LoVo (cell line): Measurements from ENCODE around the gene IL36A.

Source experiments
- DNase-seq: peaks from one replicate; pipeline ENCODE4 v3.0.0-alpha.2; 2016; ENCODE audit warnings: low spot score

The IL36A gene

GRCh38 chr2:113005030-113005509 is at the start of gene IL36A:
TSS of gene IL36A (plus strand) at chr2:113005459. CDS start at chr2:113005872, 413 bp downstream.
- no peak for DNase-seq

- no peak for DNase-seq
Observed at GRCh38 chr2:112957511-112957910, 47.7 kb upstream of the IL36A start.

GRCh38 chr2:112958428-112959108 is 46.7 kb upstream of the IL36A start:
- DNase-seq: peak; percentile 56

- DNase-seq: no peak
Observed at GRCh38 chr2:112959109-112959812, 46.0 kb upstream of the IL36A start.

- DNase-seq: no peak
Observed at GRCh38 chr2:112960230-112960825, 44.9 kb upstream of the IL36A start.

- no peak for DNase-seq
Observed at GRCh38 chr2:112962308-112963175, 42.7 kb upstream of the IL36A start.

GRCh38 chr2:112967023-112967422 is 38.2 kb upstream of the IL36A start:
- DNase-seq: no peak

- DNase-seq: no peak
Observed at GRCh38 chr2:112972423-112973086, 32.7 kb upstream of the IL36A start.

GRCh38 chr2:112973156-112973555 is 32.1 kb upstream of the IL36A start:
- no peak for DNase-seq

- DNase-seq: no peak
Observed at GRCh38 chr2:112977559-112978056, 27.7 kb upstream of the IL36A start, which contains the start of gene IL36G. TSS of gene IL36G (plus strand) at chr2:112978006. CDS start at chr2:112978639, 633 bp downstream.

- no peak for DNase-seq
Observed at GRCh38 chr2:112979731-112980130, 25.5 kb upstream of the IL36A start.

GRCh38 chr2:112980537-112980936 is 24.7 kb upstream of the IL36A start:
- no peak for DNase-seq

GRCh38 chr2:112985090-112985489 is 20.2 kb upstream of the IL36A start:
- DNase-seq: no peak

- DNase-seq: no peak
Observed at GRCh38 chr2:112989611-112990010, 15.6 kb upstream of the IL36A start.

GRCh38 chr2:112993831-112994230 is 11.4 kb upstream of the IL36A start:
- DNase-seq: no peak

GRCh38 chr2:112994648-112995047 is 10.6 kb upstream of the IL36A start:
- DNase-seq: no peak

GRCh38 chr2:112995346-112995920 is 9.8 kb upstream of the IL36A start:
- no peak for DNase-seq

- DNase-seq: no peak
Observed at GRCh38 chr2:112996635-112997034, 8.6 kb upstream of the IL36A start.

GRCh38 chr2:112997151-112997550 is 8.1 kb upstream of the IL36A start:
- DNase-seq: no peak

GRCh38 chr2:113000436-113000835 is 4.8 kb upstream of the IL36A start:
- no peak for DNase-seq

GRCh38 chr2:113002677-113003076 is 2.6 kb upstream of the IL36A start:
- no peak for DNase-seq
